Immature natural killer cell (primary cell): ENCODE results near the gene MYPOP. TPM values are rescaled to one million over a fixed set of nuclear protein-coding genes. Genes with fewer than 3 reads are reported as not detected.

Experiments
- DNase-seq, 3 donors: peaks; one replicate each; pipeline ENCODE4 v3.0.0; 2022; ENCODE audit warnings: mixed read lengths in 1 of 3
- H3K27ac Mint-ChIP-seq, 6 donors: one replicate each; pipeline ENCODE4 v1.8.0; 2020; ENCODE audit warnings: mixed read lengths in 6 of 6, mild to moderate bottlenecking in 5 of 6, inconsistent platforms in 4 of 6, moderate library complexity in 3 of 6
- H3K27me3 Mint-ChIP-seq, 3 donors: one replicate each; pipeline ENCODE4 v1.8.0; 2020 to 2021; ENCODE audit warnings: low read depth in 3 of 3, mild to moderate bottlenecking in 3 of 3, mixed read lengths in 3 of 3, moderate library complexity in 3 of 3, inconsistent platforms in 1 of 3
- H3K36me3 Mint-ChIP-seq, 3 donors: one replicate each; pipeline ENCODE4 v1.8.0; 2020; ENCODE audit warnings: mixed read lengths in 3 of 3, inconsistent platforms in 2 of 3, mild to moderate bottlenecking in 2 of 3
- H3K4me1 Mint-ChIP-seq, 2 donors: one replicate each; pipeline ENCODE4 v1.8.0; 2020; ENCODE audit warnings: inconsistent platforms in 2 of 2, mild to moderate bottlenecking in 2 of 2, mixed read lengths in 2 of 2, moderate library complexity in 1 of 2
- H3K4me3 Mint-ChIP-seq, 5 donors: one replicate each; pipeline ENCODE4 v1.8.0; 2020; ENCODE audit warnings: mild to moderate bottlenecking in 5 of 5, mixed read lengths in 5 of 5, inconsistent platforms in 3 of 5, moderate library complexity in 3 of 5
- H3K9me3 Mint-ChIP-seq, 6 donors: one replicate each; pipeline ENCODE4 v1.8.0; 2020; ENCODE audit warnings: mild to moderate bottlenecking in 6 of 6, mixed read lengths in 6 of 6, inconsistent platforms in 4 of 6, moderate library complexity in 3 of 6
- polyA plus RNA-seq, 3 donors: library from polyadenylated mRNA; unstranded; fragments of 300-500 nt; fragmentation: Illumina TruSeq; gene quantifications; one replicate each; pipeline ENCODE4 v1.2.3, GENCODE V29; 2021

Gene MYPOP, protein sequence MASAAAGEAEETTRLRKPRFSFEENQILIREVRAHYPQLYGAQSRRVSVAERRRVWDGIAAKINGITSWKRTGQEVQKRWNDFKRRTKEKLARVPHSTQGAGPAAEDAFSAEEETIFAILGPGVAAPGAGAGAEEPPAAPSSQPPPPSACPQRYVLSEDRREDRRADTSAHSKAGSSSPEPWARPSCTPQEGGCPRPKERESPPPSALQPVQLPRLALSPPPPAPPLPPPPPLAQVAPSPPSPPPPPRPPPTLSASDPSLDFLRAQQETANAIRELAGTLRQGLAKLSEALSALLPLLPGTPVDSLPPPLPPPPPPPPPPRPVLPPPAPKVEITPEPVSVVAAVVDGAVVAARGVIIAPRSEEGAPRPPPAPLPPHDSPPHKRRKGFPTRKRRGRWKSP
- polyA plus RNA-seq: under 1 TPM; 0.12 to 0.45 (median 0.13) TPM

DNA sequence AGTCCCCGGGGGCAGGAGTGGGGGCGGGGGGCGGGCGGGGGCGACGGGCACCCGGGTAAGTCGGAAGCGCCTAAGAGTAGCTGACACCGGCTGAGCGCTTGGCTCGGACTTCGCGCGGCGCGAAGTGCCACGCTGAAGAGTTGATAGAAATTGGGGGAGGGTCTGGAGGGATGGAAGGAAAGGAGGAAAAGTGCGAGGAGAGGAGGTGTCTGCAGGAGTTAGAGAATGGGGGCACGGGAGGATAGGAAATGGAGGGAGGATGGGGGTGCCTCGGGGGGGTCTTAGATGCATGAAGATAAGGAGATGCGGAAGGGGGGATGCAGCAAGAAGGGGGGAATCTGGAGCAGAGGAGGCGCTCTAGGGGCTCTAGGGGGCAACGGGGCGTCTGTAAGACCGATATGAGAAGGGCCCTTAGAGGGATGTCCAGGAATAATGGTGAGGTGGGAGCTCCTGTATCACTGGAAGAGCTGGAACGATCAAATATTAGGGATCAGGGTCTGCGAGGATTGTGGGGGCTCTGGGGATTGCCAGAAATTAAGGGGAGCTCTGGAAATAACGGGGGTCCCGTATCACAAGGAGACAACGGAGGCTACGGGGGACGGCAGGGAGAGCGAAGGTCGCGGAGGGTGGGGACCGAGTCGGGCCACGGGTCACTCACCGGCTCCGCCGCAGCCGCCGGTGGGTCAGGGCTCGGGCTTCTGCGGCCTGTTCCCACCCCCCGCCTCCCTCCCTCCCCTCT, at the start of gene MYPOP:
Gene MYPOP (minus strand): TSS at position 702 of the 739 bp plus-strand sequence. CDS start 840 bp downstream, outside the sequence.
- H3K27me3 Mint-ChIP-seq: peaks cover 11 to 14% (median 12%) of the 10 kb centered on the region in 3 donors
- peak within 1 kb of the TSS; percentile 93 to 98 (median 96) for H3K4me3 Mint-ChIP-seq
- peaks cover 0 to 14% (median 9%) of the 10 kb centered on the region in 3 donors for H3K36me3 Mint-ChIP-seq
- no peaks in the 10 kb centered on the region for H3K9me3 Mint-ChIP-seq
- H3K27ac Mint-ChIP-seq: peak within 1 kb of the TSS; percentile 80 to 94 (median 88)
- peaks cover 19 to 21% of the 10 kb centered on the region in 2 donors for H3K4me1 Mint-ChIP-seq
- DNase-seq: no peak

DNA sequence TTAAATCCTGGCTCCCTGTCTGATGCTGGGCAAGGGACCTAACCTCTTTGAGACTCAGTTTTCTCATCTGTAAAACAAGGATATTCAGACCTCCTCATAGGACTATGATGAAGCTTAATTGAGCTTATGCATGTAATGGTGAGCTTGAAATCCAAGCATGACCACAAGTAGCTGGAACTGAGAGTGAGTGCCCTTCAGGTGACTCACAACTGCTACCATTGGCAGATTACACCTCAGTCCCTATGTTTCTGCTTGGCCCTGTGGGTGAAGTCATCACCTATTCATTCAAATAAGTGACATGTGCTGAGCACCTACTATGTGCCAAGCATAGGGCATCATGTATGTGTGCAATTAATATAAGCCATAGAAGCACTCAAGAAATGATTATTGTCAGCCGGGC, 45.5 kb upstream of the MYPOP start:
- H3K4me1 Mint-ChIP-seq: peaks cover 0 to 7% of the 10 kb centered on the region in 2 donors
- no peak for DNase-seq
- H3K4me3 Mint-ChIP-seq: no peak overlapping the region
- H3K27me3 Mint-ChIP-seq: peaks cover 3 to 17% (median 8%) of the 10 kb centered on the region in 3 donors
- no peaks in the 10 kb centered on the region for H3K36me3 Mint-ChIP-seq
- no peaks in the 10 kb centered on the region for H3K9me3 Mint-ChIP-seq
- H3K27ac Mint-ChIP-seq: no peak overlapping the region

DNA sequence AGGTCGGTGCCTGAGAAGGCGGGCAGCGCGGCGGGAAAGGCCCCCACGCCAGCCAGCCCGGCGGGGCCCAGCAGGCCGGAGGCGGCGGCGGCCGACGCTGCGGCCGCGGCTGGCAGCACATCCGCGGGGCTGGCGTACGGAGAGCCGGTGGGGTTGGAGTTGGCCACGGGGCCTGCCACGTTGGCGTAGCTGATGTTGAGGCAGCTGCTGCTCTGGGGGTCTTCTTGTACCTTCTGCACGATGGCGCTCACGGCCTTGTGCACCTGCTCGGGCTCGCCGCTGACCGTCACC, 38.0 kb upstream of the MYPOP start:
- Mint-ChIP-seq H3K4me1 (peaks cover 0 to 1% of the 10 kb centered on the region in 2 donors), H3K27ac (no peak overlapping the region), H3K27me3 (peaks cover 9 to 28% (median 11%) of the 10 kb centered on the region in 3 donors), H3K36me3 (no peaks in the 10 kb centered on the region), H3K9me3 (peaks cover 0 to 3% (median 0%) of the 10 kb centered on the region in 6 donors), H3K4me3 (no peak overlapping the region)
- no peak for DNase-seq

DNA sequence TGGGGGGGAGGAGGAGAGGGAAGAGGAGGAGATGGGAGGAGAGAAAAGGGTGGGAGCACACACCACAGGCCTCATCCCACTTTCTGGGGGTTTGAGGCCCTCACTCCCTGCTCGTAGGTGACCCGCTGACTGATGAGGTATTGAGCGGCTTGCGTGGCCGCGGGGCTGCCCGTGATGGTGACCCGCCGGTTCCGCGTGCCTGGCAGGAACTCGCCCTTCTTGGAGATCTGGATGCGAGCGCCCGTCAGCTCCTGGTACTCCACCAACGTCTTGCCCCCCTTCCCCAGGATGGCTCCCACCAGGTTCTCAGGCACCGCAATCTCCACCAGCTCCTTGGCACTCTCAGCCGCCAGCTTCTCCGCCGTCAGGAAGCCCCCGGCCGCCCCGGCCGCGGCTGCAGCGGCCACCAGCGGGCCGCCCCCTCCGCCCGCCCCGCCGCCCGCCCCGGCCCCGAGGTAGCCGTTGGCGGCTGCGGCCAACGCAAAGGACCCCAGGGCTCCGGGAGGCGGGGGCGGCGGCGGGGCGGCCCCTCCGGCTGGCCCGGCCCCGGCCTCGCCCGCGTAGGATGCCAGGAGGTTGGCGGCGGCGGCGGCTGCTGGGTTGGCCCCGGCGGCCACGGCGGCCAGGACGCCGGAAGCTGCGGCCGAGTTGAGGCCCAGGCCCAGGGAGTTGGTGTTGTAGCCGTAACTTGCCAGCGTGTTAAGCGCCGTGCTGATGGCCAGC, 37.5 kb upstream of the MYPOP start:
- H3K9me3 Mint-ChIP-seq: peaks cover 0 to 3% (median 0%) of the 10 kb centered on the region in 6 donors
- DNase-seq: no peak
- peaks cover 11 to 28% (median 13%) of the 10 kb centered on the region in 3 donors for H3K27me3 Mint-ChIP-seq
- H3K36me3 Mint-ChIP-seq: no peaks in the 10 kb centered on the region
- H3K4me3 Mint-ChIP-seq: no peak overlapping the region
- no peak overlapping the region for H3K27ac Mint-ChIP-seq
- peaks cover 0 to 1% of the 10 kb centered on the region in 2 donors for H3K4me1 Mint-ChIP-seq

DNA sequence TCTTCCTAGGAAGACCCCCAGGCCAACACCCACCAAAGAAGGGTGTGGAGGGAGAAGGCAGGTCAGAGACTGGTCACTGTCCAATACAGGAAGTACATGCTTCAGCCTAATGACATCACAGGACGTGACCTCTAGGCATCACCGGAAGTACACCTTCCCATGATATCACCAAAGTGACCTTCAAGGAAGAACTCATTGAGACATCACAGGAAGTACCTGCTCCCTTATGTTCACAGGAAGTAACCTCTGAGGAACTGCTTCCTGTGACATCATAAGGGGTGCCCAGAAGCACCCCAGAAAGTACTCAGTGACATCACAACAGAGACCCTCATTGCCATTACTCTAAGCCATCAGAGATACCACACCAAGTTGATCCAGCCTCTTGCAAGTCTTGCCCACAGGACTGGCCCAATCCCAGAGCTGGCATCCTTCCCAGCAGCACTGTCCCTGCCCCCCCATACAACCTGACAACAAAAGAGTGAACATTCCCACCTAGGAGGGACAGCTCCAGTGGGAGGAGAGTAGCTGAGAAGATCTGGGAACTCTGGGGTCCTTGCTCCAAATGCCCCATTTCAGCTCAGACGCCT, 36.4 kb upstream of the MYPOP start:
- no peak overlapping the region for H3K27ac Mint-ChIP-seq
- H3K27me3 Mint-ChIP-seq: peaks cover 11 to 24% (median 15%) of the 10 kb centered on the region in 3 donors
- H3K36me3 Mint-ChIP-seq: no peaks in the 10 kb centered on the region
- no peak for DNase-seq
- H3K9me3 Mint-ChIP-seq: peaks cover 0 to 3% (median 0%) of the 10 kb centered on the region in 6 donors
- H3K4me3 Mint-ChIP-seq: peak overlapping the region in 1 of 5 donors; percentile 23
- H3K4me1 Mint-ChIP-seq: peaks cover 0 to 1% of the 10 kb centered on the region in 2 donors

DNA sequence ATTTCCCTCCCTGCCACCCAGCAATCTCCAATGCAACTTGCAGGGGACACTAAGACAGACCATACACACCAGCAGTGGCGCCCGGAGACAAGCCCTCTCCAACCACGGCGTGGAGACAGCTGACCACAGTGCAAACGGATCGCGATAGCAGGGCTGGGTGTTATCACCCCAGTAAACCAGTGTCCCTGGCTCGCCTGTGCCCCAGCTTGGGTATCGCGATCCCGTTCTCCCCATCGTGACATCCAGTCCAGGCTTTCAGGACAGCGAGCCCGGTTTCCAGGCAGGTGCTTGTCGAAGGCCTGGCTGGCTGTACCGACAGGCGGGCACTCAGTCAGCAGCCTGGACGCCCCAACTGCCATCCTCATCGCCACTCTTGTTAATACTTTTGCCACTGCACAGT, 32.9 kb upstream of the MYPOP start:
- H3K9me3 Mint-ChIP-seq: peaks cover 0 to 3% (median 0%) of the 10 kb centered on the region in 6 donors
- H3K4me3 Mint-ChIP-seq: no peak overlapping the region
- H3K36me3 Mint-ChIP-seq: no peaks in the 10 kb centered on the region
- DNase-seq: no peak
- no peak overlapping the region for H3K27ac Mint-ChIP-seq
- peaks cover 0 to 1% of the 10 kb centered on the region in 2 donors for H3K4me1 Mint-ChIP-seq
- peaks cover 12 to 36% (median 12%) of the 10 kb centered on the region in 3 donors for H3K27me3 Mint-ChIP-seq

DNA sequence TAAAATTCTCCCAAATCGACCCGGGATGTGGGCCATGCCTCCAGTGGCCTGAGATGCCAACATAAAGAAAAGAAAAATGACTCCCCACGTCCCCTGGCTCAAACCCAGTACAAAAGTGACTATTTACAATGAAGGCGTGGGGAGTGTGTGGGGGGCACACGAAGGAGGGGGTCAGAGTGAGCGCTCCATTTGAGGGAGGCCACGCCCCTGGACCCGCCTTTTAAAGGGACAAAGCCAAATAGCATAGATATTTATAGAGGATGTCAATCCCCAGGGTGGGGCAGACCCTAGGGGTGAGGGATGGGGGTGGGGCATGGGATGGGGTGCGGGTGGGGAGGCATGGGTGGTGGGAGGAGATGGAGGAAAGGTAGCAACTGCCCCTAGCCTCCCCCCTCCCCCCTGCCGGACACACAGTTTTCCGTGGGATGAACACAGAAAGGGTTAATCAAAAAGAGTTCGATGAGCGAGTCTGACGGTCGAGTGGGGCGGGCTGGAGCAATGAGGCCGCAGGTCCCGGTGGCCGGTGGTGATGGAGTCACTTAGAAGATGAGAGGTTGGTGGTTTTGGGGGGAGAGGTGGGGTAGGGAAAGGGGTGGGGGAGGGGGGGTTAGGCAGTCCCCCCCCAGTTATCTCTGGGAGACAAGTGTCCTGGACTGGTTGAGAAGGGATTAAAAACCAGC, 32.3 kb upstream of the MYPOP start:
- no peaks in the 10 kb centered on the region for H3K36me3 Mint-ChIP-seq
- H3K4me3 Mint-ChIP-seq: no peak overlapping the region
- H3K4me1 Mint-ChIP-seq: peaks cover 0 to 1% of the 10 kb centered on the region in 2 donors
- no peak overlapping the region for H3K27ac Mint-ChIP-seq
- H3K27me3 Mint-ChIP-seq: peaks cover 12 to 34% (median 12%) of the 10 kb centered on the region in 3 donors
- peaks cover 0 to 3% (median 0%) of the 10 kb centered on the region in 6 donors for H3K9me3 Mint-ChIP-seq
- DNase-seq: no peak

DNA sequence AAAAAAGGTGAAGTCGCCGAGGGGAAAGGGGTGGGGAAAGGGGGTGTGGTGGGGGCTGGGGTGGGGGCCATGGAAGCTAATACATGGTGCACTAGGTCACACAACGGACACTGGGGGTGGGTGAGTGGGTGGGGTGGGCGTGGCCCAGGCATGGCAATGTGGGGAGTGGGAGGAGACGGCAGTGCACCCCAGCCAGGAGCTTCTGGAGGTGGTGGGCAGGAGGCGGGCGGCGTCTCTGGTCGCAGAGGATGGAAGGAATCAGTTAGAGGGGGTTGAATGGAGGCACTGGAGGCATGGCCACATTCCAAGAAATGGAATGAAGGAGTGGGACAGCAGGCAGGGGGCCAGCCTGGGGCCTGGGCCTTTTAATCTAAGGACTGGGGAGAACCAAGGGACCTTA, 31.3 kb upstream of the MYPOP start:
- peaks cover 10 to 28% (median 12%) of the 10 kb centered on the region in 3 donors for H3K27me3 Mint-ChIP-seq
- peaks cover 0 to 2% of the 10 kb centered on the region in 2 donors for H3K4me1 Mint-ChIP-seq
- no peaks in the 10 kb centered on the region for H3K36me3 Mint-ChIP-seq
- H3K4me3 Mint-ChIP-seq: no peak overlapping the region
- DNase-seq: no peak
- no peak overlapping the region for H3K27ac Mint-ChIP-seq
- no peaks in the 10 kb centered on the region for H3K9me3 Mint-ChIP-seq

DNA sequence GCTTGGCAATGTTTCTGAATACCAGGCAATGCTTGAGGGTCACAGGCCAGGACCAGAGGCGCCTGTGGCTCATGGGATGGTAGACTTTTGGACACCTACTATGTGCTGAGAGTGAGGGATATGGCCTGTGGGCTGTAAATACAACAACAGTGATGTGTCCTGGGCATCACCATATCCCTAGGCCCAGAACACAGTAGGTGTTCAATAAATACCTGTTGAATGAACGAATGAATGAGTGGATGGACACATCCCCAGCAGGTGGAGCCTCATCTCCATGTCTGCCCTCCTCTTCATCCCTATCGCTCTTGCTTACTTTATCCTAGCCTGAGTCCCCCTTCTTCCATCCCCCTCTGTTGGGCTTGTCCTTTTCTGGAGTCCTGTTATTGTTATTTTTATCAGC, 28.6 kb upstream of the MYPOP start:
- peaks cover 8 to 9% of the 10 kb centered on the region in 2 donors for H3K4me1 Mint-ChIP-seq
- H3K36me3 Mint-ChIP-seq: no peaks in the 10 kb centered on the region
- H3K9me3 Mint-ChIP-seq: no peaks in the 10 kb centered on the region
- H3K27me3 Mint-ChIP-seq: peaks cover 7 to 13% (median 10%) of the 10 kb centered on the region in 3 donors
- no peak for DNase-seq
- no peak overlapping the region for H3K27ac Mint-ChIP-seq
- H3K4me3 Mint-ChIP-seq: no peak overlapping the region

DNA sequence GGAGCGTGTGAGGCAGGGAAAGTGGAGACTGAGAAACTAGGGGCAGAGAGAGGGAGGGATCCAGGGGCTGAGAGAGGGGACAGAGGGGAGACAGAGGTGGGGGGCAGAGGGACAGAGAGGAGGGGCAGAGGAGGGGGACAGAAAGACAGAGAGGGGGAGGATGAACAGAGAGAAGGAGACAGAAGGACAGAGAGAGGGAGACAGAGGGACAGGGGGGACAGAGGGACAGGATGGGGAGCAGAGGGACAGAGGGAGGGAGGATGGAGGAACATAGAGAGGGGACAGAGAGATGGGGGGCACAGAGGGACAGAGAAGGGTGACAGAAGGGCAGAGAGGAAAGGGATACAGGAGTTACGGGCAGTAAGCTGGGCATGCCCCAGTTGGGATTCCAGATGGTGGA, 26.8 kb upstream of the MYPOP start:
- H3K9me3 Mint-ChIP-seq: no peaks in the 10 kb centered on the region
- peaks cover 8 to 9% of the 10 kb centered on the region in 2 donors for H3K4me1 Mint-ChIP-seq
- no peak overlapping the region for H3K27ac Mint-ChIP-seq
- no peak overlapping the region for H3K4me3 Mint-ChIP-seq
- DNase-seq: no peak
- peaks cover 3 to 13% (median 4%) of the 10 kb centered on the region in 3 donors for H3K27me3 Mint-ChIP-seq
- no peaks in the 10 kb centered on the region for H3K36me3 Mint-ChIP-seq

DNA sequence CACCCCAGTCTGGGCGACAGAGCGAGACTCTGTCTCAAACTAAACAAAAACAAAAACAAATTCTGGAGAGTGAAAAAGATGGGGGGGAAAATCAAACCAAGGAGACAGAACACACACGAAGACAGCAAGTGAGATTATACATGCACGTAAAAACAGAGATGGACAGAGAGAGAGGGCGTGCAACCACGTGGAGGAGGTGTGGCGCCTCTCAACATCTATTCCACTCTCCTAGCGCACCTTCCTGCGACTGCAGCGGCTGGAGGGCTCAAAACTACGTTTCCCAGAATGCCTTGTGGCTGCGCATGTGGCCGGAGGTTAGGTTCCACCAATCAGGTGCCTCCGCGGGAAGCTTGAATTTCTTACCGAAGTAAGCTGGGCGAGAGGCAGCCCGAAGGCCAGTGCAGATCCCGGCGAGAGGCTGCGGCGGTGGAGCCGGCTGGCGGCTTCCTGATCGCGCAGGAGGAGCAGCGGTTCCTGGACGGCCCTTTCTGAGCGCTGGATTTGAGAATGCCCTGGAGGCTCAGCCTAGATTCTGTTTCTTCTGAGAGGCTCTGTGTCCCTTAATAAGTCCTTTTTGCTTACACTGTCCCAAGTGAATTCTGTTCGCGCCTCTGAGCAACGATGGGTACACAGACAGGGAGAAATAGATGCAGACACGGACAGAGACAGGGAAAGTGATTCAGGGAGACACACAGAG, 25.3 kb upstream of the MYPOP start:
- Mint-ChIP-seq H3K27me3 (peaks cover 2 to 8% (median 4%) of the 10 kb centered on the region in 3 donors), H3K4me3 (peak overlapping the region in 4 of 5 donors; percentile 27 to 52 (median 37)), H3K4me1 (peaks cover 8 to 9% of the 10 kb centered on the region in 2 donors), H3K27ac (peak overlapping the region in 1 of 6 donors; percentile 73), H3K36me3 (no peaks in the 10 kb centered on the region), H3K9me3 (no peaks in the 10 kb centered on the region)
- DNase-seq: peak; percentile 74 to 84 (median 80)

DNA sequence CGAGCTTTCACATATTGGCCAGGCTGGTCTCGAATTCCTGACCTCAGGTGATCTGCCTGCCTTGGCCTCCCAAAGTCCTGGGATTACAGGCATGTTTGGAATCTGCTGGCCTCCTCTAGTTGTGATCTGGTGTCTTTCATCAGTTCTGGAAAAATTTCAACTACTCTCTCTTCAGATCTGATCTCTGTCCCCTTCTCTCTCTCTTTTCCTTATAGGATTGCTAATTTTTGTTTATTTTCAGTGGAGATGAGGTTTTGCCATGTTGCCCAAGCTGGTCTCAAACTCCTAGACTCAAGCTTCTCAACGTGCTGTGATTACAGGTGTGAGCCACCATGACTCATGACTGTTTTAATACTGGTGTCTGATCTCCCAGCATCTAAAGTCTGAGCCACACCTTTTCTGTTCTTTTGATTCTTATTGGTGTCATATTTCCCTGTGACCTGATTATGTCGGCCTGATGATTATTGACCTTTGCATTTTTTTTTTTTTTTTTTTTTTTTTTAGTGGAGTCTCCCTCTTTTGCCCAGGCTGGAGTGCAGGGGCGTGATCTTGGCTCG, 22.6 kb upstream of the MYPOP start:
- H3K27ac Mint-ChIP-seq: no peak overlapping the region
- peaks cover 5 to 9% (median 6%) of the 10 kb centered on the region in 3 donors for H3K27me3 Mint-ChIP-seq
- H3K36me3 Mint-ChIP-seq: no peaks in the 10 kb centered on the region
- H3K4me1 Mint-ChIP-seq: peaks cover 8 to 9% of the 10 kb centered on the region in 2 donors
- DNase-seq: no peak
- no peaks in the 10 kb centered on the region for H3K9me3 Mint-ChIP-seq
- H3K4me3 Mint-ChIP-seq: no peak overlapping the region
